GM23338 (cell line): ENCODE results near the gene SHF. TPM values are rescaled to one million over a fixed set of nuclear protein-coding genes. Genes with fewer than 3 reads are reported as not detected.

Experiments used
- ATAC-seq: fragments of 200-7000 bp; cut with Tn5 transposase; 3 replicates; pipeline ENCODE4 v1.9.1; 2020
- DNase-seq: peaks from one replicate; pipeline ENCODE4 v3.0.0-alpha.2; 2015; ENCODE audit warnings: low spot score
- H2AFZ ChIP-seq: fragments of 200-600 bp; sonication (generic); 2 replicates; pipeline ENCODE4 v1.8.0; 2016; ENCODE audit warnings: antibody characterized with exemption, mild to moderate bottlenecking, moderate library complexity
- H3F3A ChIP-seq: fragments of 200-600 bp; sonication (generic); replicated peaks from 2 replicates; pipeline ENCODE4 v1.8.0; 2017; ENCODE audit warnings: antibody characterized with exemption, mixed run types, low read depth
- H3K27ac ChIP-seq: fragments of 200-600 bp; sonication (generic); 2 replicates; pipeline ENCODE4 v1.6.1; 2016; ENCODE audit warnings: low read depth
- H3K27me3 ChIP-seq: fragments of 200-600 bp; sonication (generic); 2 replicates; pipeline ENCODE4 v1.8.0; 2016; ENCODE audit warnings: mild to moderate bottlenecking, mixed run types, moderate library complexity; ENCODE audit not compliant: insufficient read depth
- H3K36me3 ChIP-seq: fragments of 200-600 bp; sonication (generic); 2 replicates; pipeline ENCODE4 v1.8.0; 2016; ENCODE audit warnings: mild to moderate bottlenecking; ENCODE audit not compliant: insufficient read depth
- H3K4me1 ChIP-seq: fragments of 200-600 bp; sonication (generic); 2 replicates; pipeline ENCODE4 v1.8.0; 2016; ENCODE audit warnings: mild to moderate bottlenecking, moderate library complexity; ENCODE audit not compliant: insufficient read depth
- H3K4me2 ChIP-seq: fragments of 200-600 bp; sonication (generic); 2 replicates; pipeline ENCODE4 v1.7.1; 2017; ENCODE audit warnings: mixed run types
- H3K4me3 ChIP-seq: fragments of 200-600 bp; sonication (generic); 2 replicates; pipeline ENCODE4 v1.6.1; 2016; ENCODE audit warnings: mixed run types
- H3K79me2 ChIP-seq: fragments of 200-600 bp; sonication (generic); replicated peaks from 2 replicates; pipeline ENCODE4 v1.8.0; 2017; ENCODE audit warnings: mild to moderate bottlenecking; ENCODE audit not compliant: insufficient read depth
- H3K9me2 ChIP-seq: fragments of 200-600 bp; sonication (generic); 2 replicates; pipeline ENCODE4 v1.8.0; 2017; ENCODE audit not compliant: insufficient read depth
- H4K20me1 ChIP-seq: fragments of 200-600 bp; sonication (generic); replicated peaks from 2 replicates; pipeline ENCODE4 v1.8.0; 2017; ENCODE audit warnings: mild to moderate bottlenecking; ENCODE audit not compliant: insufficient read depth
- H3K27ac Mint-ChIP-seq: 2 replicates; pipeline ENCODE4 v1.8.0; 2020; ENCODE audit warnings: inconsistent platforms, mild to moderate bottlenecking, moderate library complexity, mixed read lengths
- H3K27me3 Mint-ChIP-seq: 3 replicates; pipeline ENCODE4 v1.8.0; 2022; ENCODE audit warnings: low read depth, mild to moderate bottlenecking, moderate library complexity, mixed read lengths, inconsistent platforms; ENCODE audit not compliant: insufficient read depth, poor library complexity
- H3K36me3 Mint-ChIP-seq: 3 replicates; pipeline ENCODE4 v1.8.0; 2021; ENCODE audit warnings: low read depth, mild to moderate bottlenecking, inconsistent platforms, moderate library complexity, mixed read lengths
- H3K4me1 Mint-ChIP-seq: 3 replicates; pipeline ENCODE4 v1.8.0; 2020; ENCODE audit warnings: mild to moderate bottlenecking, inconsistent platforms, mixed read lengths
- H3K4me3 Mint-ChIP-seq: 3 replicates; pipeline ENCODE4 v1.8.0; 2021; ENCODE audit warnings: moderate library complexity, mild to moderate bottlenecking, inconsistent platforms, mixed read lengths
- H3K9me3 Mint-ChIP-seq: 3 replicates; pipeline ENCODE4 v1.8.0; 2020; ENCODE audit warnings: moderate library complexity, mild to moderate bottlenecking, inconsistent platforms, mixed read lengths
- CREB1 ChIP-seq: fragments of 250-450 bp; sonication (Bioruptor Pico); IDR thresholded peaks from 2 replicates; pipeline ENCODE4 v1.5.0; 2020; ENCODE audit warnings: low read depth, mild to moderate bottlenecking, moderate library complexity
- NANOG ChIP-seq: IDR thresholded peaks from 2 replicates; pipeline ENCODE4 v1.6.1; 2016; ENCODE audit warnings: antibody characterized with exemption, borderline replicate concordance
- STAT1 ChIP-seq: IDR thresholded peaks from one replicate; pipeline ENCODE4 v1.6.1; 2016; ENCODE audit warnings: antibody characterized with exemption; ENCODE audit not compliant: unreplicated experiment
- ZNF331 ChIP-seq: fragments of 250-450 bp; sonication (Bioruptor Pico); IDR thresholded peaks from 2 replicates; pipeline ENCODE4 v1.5.0; 2020; ENCODE audit warnings: low read depth, mild to moderate bottlenecking, moderate library complexity
- polyA plus RNA-seq: library from polyadenylated mRNA; unstranded; fragments of >200 nt; fragmentation: Nextera tagmentation; extraction: Ambion mirVana; gene quantifications from 2 replicates; pipeline ENCODE4 v1.2.1, GENCODE V29; 2016
- total RNA-seq: library from RNA; depleted of rRNA; stranded (reverse); fragments of >200 nt; shearing (Covaris generic); gene quantifications from 2 replicates; pipeline ENCODE4 v1.2.3, GENCODE V29; 2014
- TF ChIP-seq, protein P1 (sequence below), 2 experiments: fragments of 200-600 bp in 1 of 2; sonication (generic) in 1 of 2; conservative IDR thresholded peaks; 2 replicates each; pipeline versions ENCODE4 v1.5.1 to v1.6.1; 2016 to 2017; ENCODE audit warnings: antibody characterized with exemption in 2 of 2, low read depth in 2 of 2, mild to moderate bottlenecking in 2 of 2, moderate library complexity in 1 of 2
- TF ChIP-seq, protein P2 (sequence below): IDR thresholded peaks from 2 replicates; pipeline ENCODE4 v1.6.1; 2016; ENCODE audit warnings: antibody characterized with exemption
- TF ChIP-seq, protein P3 (sequence below): IDR thresholded peaks from one replicate; pipeline ENCODE4 v1.6.1; 2018; ENCODE audit warnings: antibody characterized with exemption; ENCODE audit not compliant: unreplicated experiment

Gene SHF
- total and polyA plus RNA-seq, 2 experiments from 2014 or later: 5.8 to 15.6 TPM

DNA sequence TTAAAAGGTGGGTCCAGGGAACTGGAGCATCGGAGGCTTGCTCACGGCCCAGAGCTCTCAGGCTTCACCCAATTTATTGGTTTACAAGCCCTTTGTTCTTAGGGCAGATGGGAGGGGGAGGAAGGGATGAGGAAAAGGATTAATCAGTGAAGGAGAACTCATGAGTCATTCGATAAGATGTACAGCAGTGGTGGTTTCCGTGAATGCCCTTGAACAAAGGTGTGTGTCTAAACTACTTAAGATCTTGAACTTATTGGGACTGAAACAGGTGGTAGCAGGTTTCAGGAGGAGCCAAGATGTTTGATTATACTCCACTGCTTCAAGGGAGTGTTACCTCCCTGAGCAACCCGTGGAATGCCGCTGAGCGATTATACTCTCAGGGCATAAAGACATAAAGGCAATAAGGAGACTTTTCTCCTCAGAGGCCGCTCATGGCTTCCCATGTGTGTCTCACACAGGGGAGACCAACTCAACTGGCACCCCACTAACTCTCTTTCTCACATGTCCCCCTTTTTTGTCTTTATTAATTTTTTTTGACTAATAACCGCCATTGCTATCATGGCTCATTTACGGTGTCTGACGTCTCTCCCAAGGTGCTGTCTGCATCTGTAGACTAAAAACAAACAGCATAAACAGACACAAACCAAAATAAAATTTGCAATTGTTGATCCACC is 46.9 kb upstream of the SHF start (continued):
- TF ChIP-seq, protein P1, sequence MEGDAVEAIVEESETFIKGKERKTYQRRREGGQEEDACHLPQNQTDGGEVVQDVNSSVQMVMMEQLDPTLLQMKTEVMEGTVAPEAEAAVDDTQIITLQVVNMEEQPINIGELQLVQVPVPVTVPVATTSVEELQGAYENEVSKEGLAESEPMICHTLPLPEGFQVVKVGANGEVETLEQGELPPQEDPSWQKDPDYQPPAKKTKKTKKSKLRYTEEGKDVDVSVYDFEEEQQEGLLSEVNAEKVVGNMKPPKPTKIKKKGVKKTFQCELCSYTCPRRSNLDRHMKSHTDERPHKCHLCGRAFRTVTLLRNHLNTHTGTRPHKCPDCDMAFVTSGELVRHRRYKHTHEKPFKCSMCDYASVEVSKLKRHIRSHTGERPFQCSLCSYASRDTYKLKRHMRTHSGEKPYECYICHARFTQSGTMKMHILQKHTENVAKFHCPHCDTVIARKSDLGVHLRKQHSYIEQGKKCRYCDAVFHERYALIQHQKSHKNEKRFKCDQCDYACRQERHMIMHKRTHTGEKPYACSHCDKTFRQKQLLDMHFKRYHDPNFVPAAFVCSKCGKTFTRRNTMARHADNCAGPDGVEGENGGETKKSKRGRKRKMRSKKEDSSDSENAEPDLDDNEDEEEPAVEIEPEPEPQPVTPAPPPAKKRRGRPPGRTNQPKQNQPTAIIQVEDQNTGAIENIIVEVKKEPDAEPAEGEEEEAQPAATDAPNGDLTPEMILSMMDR (conservative IDR thresholded peaks at IDR 0.05; ENCODE audit: low read depth in 2 of 2): no peak
- TF ChIP-seq ZNF331 (CRISPR knock-in tag) (no peak), CREB1 (no peak)
- TF ChIP-seq, protein P2, sequence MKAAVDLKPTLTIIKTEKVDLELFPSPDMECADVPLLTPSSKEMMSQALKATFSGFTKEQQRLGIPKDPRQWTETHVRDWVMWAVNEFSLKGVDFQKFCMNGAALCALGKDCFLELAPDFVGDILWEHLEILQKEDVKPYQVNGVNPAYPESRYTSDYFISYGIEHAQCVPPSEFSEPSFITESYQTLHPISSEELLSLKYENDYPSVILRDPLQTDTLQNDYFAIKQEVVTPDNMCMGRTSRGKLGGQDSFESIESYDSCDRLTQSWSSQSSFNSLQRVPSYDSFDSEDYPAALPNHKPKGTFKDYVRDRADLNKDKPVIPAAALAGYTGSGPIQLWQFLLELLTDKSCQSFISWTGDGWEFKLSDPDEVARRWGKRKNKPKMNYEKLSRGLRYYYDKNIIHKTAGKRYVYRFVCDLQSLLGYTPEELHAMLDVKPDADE: no peak

DNA sequence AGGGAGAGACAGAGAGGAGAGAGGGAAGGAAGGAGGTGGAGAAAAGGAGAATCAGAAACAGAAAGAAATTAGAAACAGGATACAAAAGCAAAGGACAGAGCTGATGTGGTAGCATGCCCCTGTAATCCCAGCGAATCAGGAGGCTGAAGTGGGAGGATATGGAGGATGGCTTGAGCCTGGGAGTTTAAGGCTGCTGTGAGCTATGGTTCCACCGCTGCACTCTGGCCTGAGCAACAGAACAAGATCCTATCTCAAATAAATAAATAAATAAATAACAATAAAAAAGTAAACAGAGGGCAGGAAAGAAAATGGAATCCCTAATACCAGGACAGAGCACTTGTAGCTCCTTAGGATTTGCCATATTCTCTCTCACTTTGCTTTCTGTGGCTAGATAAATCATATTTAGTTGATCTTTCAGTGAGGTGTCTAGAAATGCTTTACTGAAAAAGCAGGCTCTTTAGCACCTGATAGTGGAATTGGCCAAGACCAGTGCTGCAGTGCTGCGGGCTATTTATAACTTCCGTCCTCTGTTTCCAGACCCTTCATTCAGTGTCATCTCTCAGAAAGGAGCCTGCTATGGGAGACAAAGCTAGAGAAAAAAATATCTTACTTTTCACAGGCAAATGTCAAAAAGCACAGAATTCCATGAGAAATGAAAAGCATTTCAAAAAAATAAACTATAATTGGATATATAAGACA is 44.2 kb upstream of the SHF start:
- H3K4me2 ChIP-seq: no peak overlapping the region
- no peaks in the 10 kb centered on the region for H3K36me3 ChIP-seq
- H3K27ac Mint-ChIP-seq: no peak overlapping the region
- no peak for ATAC-seq
- H3K27me3 Mint-ChIP-seq: peaks cover 4% of the 10 kb centered on the region
- no peaks in the 10 kb centered on the region; the same call in 2 of the 3 replicates for H3K4me1 Mint-ChIP-seq
- peaks cover 45% of the 10 kb centered on the region for H3K9me3 Mint-ChIP-seq
- DNase-seq: no peak
- no peaks in the 10 kb centered on the region; the same call in 1 of the 3 replicates for H3K36me3 Mint-ChIP-seq
- no peaks in the 10 kb centered on the region for H3K4me1 ChIP-seq
- no peak overlapping the region for H3K4me3 Mint-ChIP-seq
- H3K79me2 ChIP-seq: no peaks in the 10 kb centered on the region
- no peak overlapping the region for H3K27ac ChIP-seq
- H3K27me3 ChIP-seq: no peaks in the 10 kb centered on the region
- TF ChIP-seq STAT1 (no peak), NANOG (no peak)
- TF ChIP-seq, protein P3, sequence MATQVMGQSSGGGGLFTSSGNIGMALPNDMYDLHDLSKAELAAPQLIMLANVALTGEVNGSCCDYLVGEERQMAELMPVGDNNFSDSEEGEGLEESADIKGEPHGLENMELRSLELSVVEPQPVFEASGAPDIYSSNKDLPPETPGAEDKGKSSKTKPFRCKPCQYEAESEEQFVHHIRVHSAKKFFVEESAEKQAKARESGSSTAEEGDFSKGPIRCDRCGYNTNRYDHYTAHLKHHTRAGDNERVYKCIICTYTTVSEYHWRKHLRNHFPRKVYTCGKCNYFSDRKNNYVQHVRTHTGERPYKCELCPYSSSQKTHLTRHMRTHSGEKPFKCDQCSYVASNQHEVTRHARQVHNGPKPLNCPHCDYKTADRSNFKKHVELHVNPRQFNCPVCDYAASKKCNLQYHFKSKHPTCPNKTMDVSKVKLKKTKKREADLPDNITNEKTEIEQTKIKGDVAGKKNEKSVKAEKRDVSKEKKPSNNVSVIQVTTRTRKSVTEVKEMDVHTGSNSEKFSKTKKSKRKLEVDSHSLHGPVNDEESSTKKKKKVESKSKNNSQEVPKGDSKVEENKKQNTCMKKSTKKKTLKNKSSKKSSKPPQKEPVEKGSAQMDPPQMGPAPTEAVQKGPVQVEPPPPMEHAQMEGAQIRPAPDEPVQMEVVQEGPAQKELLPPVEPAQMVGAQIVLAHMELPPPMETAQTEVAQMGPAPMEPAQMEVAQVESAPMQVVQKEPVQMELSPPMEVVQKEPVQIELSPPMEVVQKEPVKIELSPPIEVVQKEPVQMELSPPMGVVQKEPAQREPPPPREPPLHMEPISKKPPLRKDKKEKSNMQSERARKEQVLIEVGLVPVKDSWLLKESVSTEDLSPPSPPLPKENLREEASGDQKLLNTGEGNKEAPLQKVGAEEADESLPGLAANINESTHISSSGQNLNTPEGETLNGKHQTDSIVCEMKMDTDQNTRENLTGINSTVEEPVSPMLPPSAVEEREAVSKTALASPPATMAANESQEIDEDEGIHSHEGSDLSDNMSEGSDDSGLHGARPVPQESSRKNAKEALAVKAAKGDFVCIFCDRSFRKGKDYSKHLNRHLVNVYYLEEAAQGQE: no peak
- H4K20me1 ChIP-seq: no peaks in the 10 kb centered on the region
- no peak overlapping the region for H3K4me3 ChIP-seq
- no peak overlapping the region for H2AFZ ChIP-seq
- H3F3A ChIP-seq: no peaks in the 10 kb centered on the region
- no peaks in the 10 kb centered on the region for H3K9me2 ChIP-seq
